HepG2 (cell line): ENCODE results near the gene DCAF7. TPM values are rescaled to one million over a fixed set of nuclear protein-coding genes. Genes with fewer than 3 reads are reported as not detected.

Experiments used
- CEBPG ChIP-seq: IDR thresholded peaks from 2 replicates; pipeline ENCODE4 v1.6.1; 2016
- FLYWCH1 ChIP-seq: sonication (generic); formaldehyde crosslinking; IDR thresholded peaks from 2 replicates; pipeline ENCODE4 v1.8.1; 2023; ENCODE audit warnings: mild to moderate bottlenecking, missing genetic modification reagents
- GRHL1 ChIP-seq: sonication (generic); formaldehyde crosslinking; conservative IDR thresholded peaks from 2 replicates; pipeline ENCODE4 v1.8.0; 2022; ENCODE audit warnings: missing genetic modification reagents
- HOXA3 ChIP-seq: sonication (generic); formaldehyde crosslinking; IDR thresholded peaks from 2 replicates; pipeline ENCODE4 v1.5.0; 2020; ENCODE audit warnings: missing genetic modification reagents
- JARID2 ChIP-seq: sonication (generic); formaldehyde crosslinking; IDR thresholded peaks from 2 replicates; pipeline ENCODE4 v1.8.1; 2023; ENCODE audit warnings: missing genetic modification reagents, inconsistent platforms; ENCODE audit not compliant: insufficient replicate concordance
- KAT8 ChIP-seq: IDR thresholded peaks from 2 replicates; pipeline ENCODE4 v1.6.1; 2016; ENCODE audit warnings: missing genetic modification reagents, missing compliant biosample characterization
- KDM5B ChIP-seq: sonication (generic); formaldehyde crosslinking; IDR thresholded peaks from 2 replicates; pipeline ENCODE4 v1.4.0; 2020; ENCODE audit warnings: missing genetic modification reagents, mild to moderate bottlenecking, borderline replicate concordance
- MIXL1 ChIP-seq: IDR thresholded peaks from 2 replicates; pipeline ENCODE4 v1.6.1; 2016
- MLXIP ChIP-seq: sonication (generic); formaldehyde crosslinking; IDR thresholded peaks from 2 replicates; pipeline ENCODE4 v1.9.0; 2021; ENCODE audit warnings: missing genetic modification reagents, borderline replicate concordance
- PHF5A ChIP-seq: IDR thresholded peaks from one replicate; pipeline ENCODE4 v1.6.1; 2018; ENCODE audit warnings: low read depth, missing genetic modification reagents; ENCODE audit not compliant: unreplicated experiment
- POLR2A ChIP-seq, 2 experiments: IDR thresholded peaks; 2 replicates each; pipeline ENCODE4 v1.6.1; 2011; ENCODE audit warnings: low read depth in 2 of 2, low read length in 2 of 2, mild to moderate bottlenecking in 1 of 2, moderate library complexity in 1 of 2; ENCODE audit not compliant: insufficient read depth in 1 of 2
- POLR2AphosphoS2 ChIP-seq: IDR thresholded peaks from 2 replicates; pipeline ENCODE4 v1.6.1; 2011; ENCODE audit warnings: low read depth, low read length, improper control_type of control experiment
- RFXAP ChIP-seq: sonication (generic); formaldehyde crosslinking; IDR thresholded peaks from 2 replicates; pipeline ENCODE4 v1.4.0; 2020; ENCODE audit warnings: missing genetic modification reagents, borderline replicate concordance
- SIN3A ChIP-seq: IDR thresholded peaks from 2 replicates; pipeline ENCODE4 v1.6.1; 2011; ENCODE audit warnings: low read depth, mild to moderate bottlenecking, control low read depth, low read length, borderline replicate concordance
- TARDBP ChIP-seq: sonication (generic); formaldehyde crosslinking; IDR thresholded peaks from 2 replicates; pipeline ENCODE4 v1.8.0; 2022; ENCODE audit warnings: mild to moderate bottlenecking, missing genetic modification reagents
- ZFP41 ChIP-seq: sonication (generic); formaldehyde crosslinking; IDR thresholded peaks from 2 replicates; pipeline ENCODE4 v1.4.0; 2020; ENCODE audit warnings: mild to moderate bottlenecking, missing genetic modification reagents, borderline replicate concordance
- ZFP90 ChIP-seq: sonication (generic); formaldehyde crosslinking; IDR thresholded peaks from 2 replicates; pipeline ENCODE4 v1.8.0; 2022; ENCODE audit warnings: missing genetic modification reagents, mild to moderate bottlenecking, inconsistent platforms, borderline replicate concordance
- ZIK1 ChIP-seq: sonication (generic); formaldehyde crosslinking; IDR thresholded peaks from 2 replicates; pipeline ENCODE4 v1.5.0; 2020; ENCODE audit warnings: mild to moderate bottlenecking, low read depth, missing genetic modification reagents, borderline replicate concordance
- ZNF10 ChIP-seq: sonication (generic); formaldehyde crosslinking; IDR thresholded peaks from 2 replicates; pipeline ENCODE4 v1.4.0; 2020; ENCODE audit warnings: mild to moderate bottlenecking, low read depth, missing genetic modification reagents, borderline replicate concordance
- ZNF180 ChIP-seq: sonication (generic); formaldehyde crosslinking; IDR thresholded peaks from 2 replicates; pipeline ENCODE4 v1.4.0; 2020; ENCODE audit warnings: low read depth, missing genetic modification reagents, borderline replicate concordance
- ZNF296 ChIP-seq: sonication (generic); formaldehyde crosslinking; conservative IDR thresholded peaks from 2 replicates; pipeline ENCODE4 v1.5.0; 2020; ENCODE audit warnings: mild to moderate bottlenecking, missing genetic modification reagents
- ZNF326 ChIP-seq: sonication (generic); formaldehyde crosslinking; IDR thresholded peaks from 2 replicates; pipeline ENCODE4 v1.4.0; 2020; ENCODE audit warnings: missing genetic modification reagents, borderline replicate concordance
- ZNF83 ChIP-seq: sonication (generic); formaldehyde crosslinking; IDR thresholded peaks from 2 replicates; pipeline ENCODE4 v1.4.0; 2020; ENCODE audit warnings: missing genetic modification reagents, mild to moderate bottlenecking, borderline replicate concordance
- polyA plus RNA-seq, 8 experiments: library from polyadenylated mRNA; depleted of rRNA in 3 of 8; stranded (reverse) in 7 of 8; unstranded in 1 of 8; fragments of >200 nt; fragmentation: Illumina TruSeq in 4 of 8; extraction: Trizol in 4 of 8; gene quantifications; 2 replicates each; pipeline versions ENCODE4 v1.2.1 to v1.2.3, GENCODE V29; 2011 to 2016; ENCODE audit warnings: low read depth in 4 of 8, missing spikeins in 1 of 8, mixed read lengths in 1 of 8; ENCODE audit not compliant: insufficient read depth in 1 of 8
- total RNA-seq, 5 experiments: library from RNA; depleted of rRNA; stranded (reverse); fragments of >200 nt; fragmentation: Illumina TruSeq; extraction: Trizol; gene quantifications; 2 replicates each; pipeline ENCODE4 v1.2.3, GENCODE V29; 2016; ENCODE audit warnings: low read depth in 1 of 5
- TF ChIP-seq, protein P1 (sequence below): sonication (generic); formaldehyde crosslinking; IDR thresholded peaks from 2 replicates; pipeline ENCODE4 v1.8.1; 2022; ENCODE audit warnings: mild to moderate bottlenecking, missing genetic modification reagents

The DCAF7 gene
- total and polyA plus RNA-seq, 2 of the 13 experiments (the other 11 are each of a cell fraction or from before 2014, with no cell fraction given): 55.2 to 73.4 TPM

GRCh38 chr17:63549946-63550816 lies at the start of gene DCAF7 (continued):
- TF ChIP-seq PHF5A (CRISPR knock-in tag): no peak
- TF ChIP-seq ZIK1 (CRISPR knock-in tag): peak; percentile 84; the same call in 1 of the 2 replicates
- TF ChIP-seq KAT8 (CRISPR knock-in tag): peak; percentile 88
- peak; percentile 66 for TF ChIP-seq TARDBP (CRISPR knock-in tag)
- no peak for TF ChIP-seq GRHL1 (CRISPR knock-in tag)
- no peak for TF ChIP-seq FLYWCH1
- no peak; the same call in 1 of the 2 replicates for TF ChIP-seq ZNF296 (CRISPR knock-in tag)
- peak; percentile 91 for TF ChIP-seq ZFP90
- TF ChIP-seq ZNF83 (CRISPR knock-in tag): peak; percentile 91
- 0 out of 2 replicates have a peak, but pooled peaks have one; percentile 17 for TF ChIP-seq POLR2AphosphoS2
- TF ChIP-seq JARID2 (CRISPR knock-in tag): peak; percentile 65
- peak; percentile 86 for TF ChIP-seq RFXAP (CRISPR knock-in tag)
- TF ChIP-seq ZNF180 (CRISPR knock-in tag): peak; percentile 63; the same call in 1 of the 2 replicates
- 0 out of 2 replicates have a peak, but pooled peaks have one; percentile 64 for TF ChIP-seq ZNF326 (CRISPR knock-in tag)
- peak; percentile 73 for TF ChIP-seq HOXA3 (CRISPR knock-in tag)
- TF ChIP-seq KDM5B: no peak; the same call in 1 of the 2 replicates
- peak; percentile 61 for TF ChIP-seq SIN3A
- TF ChIP-seq ZFP41 (CRISPR knock-in tag): peak; percentile 59; the same call in 1 of the 2 replicates
- TF ChIP-seq ZNF10 (CRISPR knock-in tag): no peak
- TF ChIP-seq MIXL1: peak; percentile 9; the same call in 1 of the 2 replicates
- TF ChIP-seq MLXIP (CRISPR knock-in tag): no peak
- peak; percentile 84 to 92 for TF ChIP-seq POLR2A (IDR thresholded peaks at IDR 0.05; ENCODE audit: insufficient read depth in 1 of 2, low read depth in 2 of 2, low read length in 2 of 2)
- TF ChIP-seq CEBPG (CRISPR knock-in tag): peak; percentile 2; the same call in 1 of the 2 replicates
- TF ChIP-seq, protein P1, sequence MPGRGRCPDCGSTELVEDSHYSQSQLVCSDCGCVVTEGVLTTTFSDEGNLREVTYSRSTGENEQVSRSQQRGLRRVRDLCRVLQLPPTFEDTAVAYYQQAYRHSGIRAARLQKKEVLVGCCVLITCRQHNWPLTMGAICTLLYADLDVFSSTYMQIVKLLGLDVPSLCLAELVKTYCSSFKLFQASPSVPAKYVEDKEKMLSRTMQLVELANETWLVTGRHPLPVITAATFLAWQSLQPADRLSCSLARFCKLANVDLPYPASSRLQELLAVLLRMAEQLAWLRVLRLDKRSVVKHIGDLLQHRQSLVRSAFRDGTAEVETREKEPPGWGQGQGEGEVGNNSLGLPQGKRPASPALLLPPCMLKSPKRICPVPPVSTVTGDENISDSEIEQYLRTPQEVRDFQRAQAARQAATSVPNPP: peak; percentile 76; the same call in 1 of the 2 replicates
